ENCODE data around the gene GDAP2. TPM values are rescaled to one million over a fixed set of nuclear protein-coding genes. Genes with fewer than 3 reads are reported as not detected.

Gene GDAP2
- total RNA-seq, 4 donors from 2014 or later: 9.6 to 43.5 (median 31.5) TPM

DNA sequence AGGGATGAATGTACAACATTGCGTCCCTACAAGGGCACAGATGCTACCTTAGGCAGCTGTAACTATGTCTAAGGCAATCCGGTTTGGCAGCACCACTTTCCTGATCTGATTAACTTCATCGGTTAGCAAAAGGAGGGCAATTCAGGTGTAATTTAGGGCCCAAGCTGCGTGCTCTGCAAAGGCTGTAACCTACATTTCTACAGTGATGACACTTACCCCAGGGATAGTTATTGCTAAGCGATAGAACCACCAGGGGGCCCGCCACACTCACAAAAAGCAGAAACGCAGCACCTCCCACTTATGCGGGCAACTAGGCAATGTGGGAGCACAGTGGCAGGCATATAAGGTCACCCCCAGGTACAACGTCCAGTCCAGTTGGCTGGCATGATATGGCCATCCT is 113.5 kb downstream of the GDAP2 start:
- Histone ChIP-seq H3K4me1 (peaks cover 0 to under 1% (median 0%) of the 10 kb centered on the region in 4 donors), H3K27ac (peak overlapping the region in 3 of 4 donors; percentile 43 to 49 (median 48)), H3K36me3 (no peaks in the 10 kb centered on the region), H3K27me3 (no peaks in the 10 kb centered on the region), H3K9me3 (no peaks in the 10 kb centered on the region), H3K4me3 (no peak overlapping the region)
- in situ Hi-C loops (cut with MboI; ENCODE audit: low pct_ligation_motif_present in 1 of 4, low pct_unique_long_range_greater_than_20kb in 1 of 4, low sequenced_read_pairs in 3 of 4) (no loop called here), intact Hi-C loops (cut with DNase I; ENCODE audit: low total_unique reads) (no loop called here)
- no peak for DNase-seq
- TF ChIP-seq POLR2AphosphoS5 (IDR thresholded peaks at IDR 0.05) (no peak), POLR2A (IDR thresholded peaks at IDR 0.05) (no peak), CTCF (IDR thresholded peaks at IDR 0.05) (no peak), EP300 (IDR thresholded peaks at IDR 0.05; ENCODE audit: low read depth) (no peak)
- WGBS, 2 donors (ENCODE audit: low coverage in 1 of 2): 82% methylated on average over 9 of the region's 9 CpGs; no CpG with 5 or more reads in 1 of the 2 donors

DNA sequence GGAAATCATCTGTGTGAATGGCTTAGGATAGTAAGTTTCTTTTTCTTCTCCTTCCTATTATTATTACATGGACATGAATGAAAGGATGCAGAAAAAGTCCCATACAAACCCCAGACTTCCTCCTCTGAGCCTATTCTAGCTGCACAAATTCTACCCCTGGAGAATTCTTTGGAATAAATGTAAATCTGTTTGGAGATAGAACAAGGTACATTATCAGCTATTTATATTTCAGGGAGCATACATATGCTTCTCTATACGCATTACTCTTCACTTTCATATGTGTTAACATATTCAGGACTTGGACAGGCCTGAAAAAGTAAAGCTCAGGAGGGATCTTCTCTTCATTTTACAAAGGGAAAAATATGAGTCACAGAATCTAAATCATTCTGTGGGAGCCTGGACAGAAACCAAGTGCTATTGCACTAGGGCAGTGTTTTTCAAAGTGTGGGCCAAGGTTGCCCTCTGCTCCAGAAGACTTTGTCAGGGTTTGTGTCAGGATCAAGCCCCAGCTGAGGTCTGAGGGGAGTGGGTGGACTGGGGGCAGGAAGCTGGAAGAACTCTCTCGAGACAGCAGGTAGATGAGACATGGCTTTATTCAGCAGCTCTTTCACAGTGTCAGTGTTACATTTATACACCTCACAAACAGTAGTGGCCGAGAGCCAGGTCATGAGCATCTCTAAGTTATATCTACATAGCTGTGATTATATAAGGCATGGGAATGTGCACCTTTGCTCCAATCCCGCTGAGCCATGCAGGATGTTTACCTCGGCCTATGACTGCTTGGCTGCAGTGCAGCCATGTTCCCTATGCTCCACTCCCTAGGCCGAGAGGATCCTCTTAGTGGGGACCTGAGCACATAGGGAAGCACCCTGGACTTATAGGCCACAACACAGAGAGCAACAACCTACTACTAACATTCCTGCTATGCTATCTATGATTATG is 114.3 kb downstream of the GDAP2 start:
- Histone ChIP-seq H3K9me3 (no peaks in the 10 kb centered on the region), H3K4me1 (no peaks in the 10 kb centered on the region), H3K27ac (peak overlapping the region in 3 of 4 donors; percentile 43 to 49 (median 48)), H3K4me3 (no peak overlapping the region), H3K27me3 (no peaks in the 10 kb centered on the region), H3K36me3 (no peaks in the 10 kb centered on the region)
- intact Hi-C loops (cut with DNase I; ENCODE audit: low total_unique reads): no loop called here
- in situ Hi-C loops (cut with MboI; ENCODE audit: low pct_ligation_motif_present in 1 of 4, low pct_unique_long_range_greater_than_20kb in 1 of 4, low sequenced_read_pairs in 3 of 4): no loop called here
- 73% methylated on average over 1 to 6 of the region's 6 CpGs for WGBS, 2 donors (ENCODE audit: low coverage in 1 of 2)
- TF ChIP-seq CTCF (IDR thresholded peaks at IDR 0.05) (no peak), POLR2A (IDR thresholded peaks at IDR 0.05) (no peak), POLR2AphosphoS5 (IDR thresholded peaks at IDR 0.05) (no peak), EP300 (IDR thresholded peaks at IDR 0.05; ENCODE audit: low read depth) (no peak)
- no peak for DNase-seq

Other genes starting within 250 kb of the GDAP2 start
- 1 to 10 TPM; 1.1 to 6.8 (median 2.7) TPM for gene WDR3, start 118 bp upstream of the GDAP2 start, total RNA-seq